Activated naive CD4-positive, alpha-beta T cell treated with anti-CD3 and anti-CD28 coated beads, Interleukin-2, amount 50 U/mL, for 24 hours (primary cell): ENCODE results near the gene EIF3F.
A peak's percentile ranks its signal among the peaks of the same experiment; 100 is the strongest.
"Not testable (repeated sequence)": the region's sequence is repeated elsewhere in the genome, so short reads cannot be mapped to it uniquely, and the experiment has no call there.

Source experiments
- H3K27ac Mint-ChIP-seq: one replicate; pipeline ENCODE4 v1.8.0; 2021; ENCODE audit warnings: mild to moderate bottlenecking, mixed read lengths
- H3K27me3 Mint-ChIP-seq: one replicate; pipeline ENCODE4 v1.8.0; 2021; ENCODE audit warnings: mixed read lengths
- H3K36me3 Mint-ChIP-seq: one replicate; pipeline ENCODE4 v1.8.0; 2021; ENCODE audit warnings: mixed read lengths
- H3K4me1 Mint-ChIP-seq: one replicate; pipeline ENCODE4 v1.8.0; 2021; ENCODE audit warnings: mixed read lengths
- H3K4me3 Mint-ChIP-seq: one replicate; pipeline ENCODE4 v1.8.0; 2021; ENCODE audit warnings: mild to moderate bottlenecking, mixed read lengths
- H3K9me3 Mint-ChIP-seq: one replicate; pipeline ENCODE4 v1.8.0; 2021; ENCODE audit warnings: mixed read lengths

Gene EIF3F

DNA sequence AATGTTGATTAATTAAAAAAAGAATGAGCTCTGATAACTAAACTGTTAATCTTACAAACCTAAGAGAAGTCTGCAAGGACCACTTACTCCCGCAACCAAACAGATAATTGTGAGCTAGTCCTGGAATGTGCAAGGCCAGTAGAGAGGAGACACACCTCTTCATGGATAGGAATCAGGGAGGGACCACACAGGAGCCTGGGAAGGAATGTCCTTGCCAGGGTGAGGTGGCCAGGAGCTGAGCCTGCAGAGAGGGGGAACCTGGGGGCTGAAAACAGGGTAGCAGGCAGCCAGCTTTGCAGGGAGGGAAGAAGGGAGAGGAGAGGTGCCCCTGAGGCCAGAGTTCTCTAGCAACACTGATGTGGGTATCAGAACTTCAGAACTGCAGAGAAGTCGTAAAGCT lies 12.5 kb upstream of the EIF3F start:
- no peak overlapping the region for H3K4me3 Mint-ChIP-seq
- H3K9me3 Mint-ChIP-seq = no peaks in the 10 kb centered on the region
- H3K27me3 Mint-ChIP-seq = peaks cover 1% of the 10 kb centered on the region
- H3K36me3 Mint-ChIP-seq = no peaks in the 10 kb centered on the region
- no peaks in the 10 kb centered on the region for H3K4me1 Mint-ChIP-seq
- H3K27ac Mint-ChIP-seq = no peak overlapping the region

DNA sequence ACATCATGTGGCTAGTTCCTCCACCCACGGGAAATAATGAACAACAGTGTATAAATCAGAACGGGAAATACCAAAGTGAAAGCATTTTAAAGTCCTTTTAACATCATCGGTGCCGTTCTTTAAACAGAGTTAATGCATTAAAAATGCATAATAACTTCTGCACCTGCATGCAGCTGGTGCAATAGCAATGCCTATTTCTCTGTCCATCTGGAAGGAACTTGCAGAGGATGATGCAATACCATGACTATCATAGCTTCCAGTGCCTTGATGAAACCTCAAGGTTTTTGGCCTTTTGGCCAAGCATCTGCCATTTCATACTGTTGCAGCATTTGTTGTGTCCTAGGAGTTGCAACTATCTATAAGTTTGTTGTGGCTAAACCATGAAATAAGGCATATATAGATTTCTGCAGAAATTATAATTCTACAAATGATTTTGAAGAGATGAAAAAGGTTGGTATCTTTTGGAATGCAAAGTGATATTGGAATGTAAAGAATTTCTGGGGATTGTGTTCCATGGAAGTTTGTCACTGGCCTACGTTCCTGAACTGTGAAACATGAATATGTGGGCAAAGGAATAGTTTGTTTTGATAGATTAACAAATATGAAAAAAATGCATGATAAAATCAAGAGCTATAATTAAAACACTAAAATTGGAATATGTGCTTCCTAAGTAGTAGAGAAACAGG lies 9.8 kb upstream of the EIF3F start:
- no peak overlapping the region for H3K27ac Mint-ChIP-seq
- H3K4me1 Mint-ChIP-seq = no peaks in the 10 kb centered on the region
- peaks cover 1% of the 10 kb centered on the region for H3K27me3 Mint-ChIP-seq
- H3K4me3 Mint-ChIP-seq = no peak overlapping the region
- H3K36me3 Mint-ChIP-seq = no peaks in the 10 kb centered on the region
- no peaks in the 10 kb centered on the region for H3K9me3 Mint-ChIP-seq

DNA sequence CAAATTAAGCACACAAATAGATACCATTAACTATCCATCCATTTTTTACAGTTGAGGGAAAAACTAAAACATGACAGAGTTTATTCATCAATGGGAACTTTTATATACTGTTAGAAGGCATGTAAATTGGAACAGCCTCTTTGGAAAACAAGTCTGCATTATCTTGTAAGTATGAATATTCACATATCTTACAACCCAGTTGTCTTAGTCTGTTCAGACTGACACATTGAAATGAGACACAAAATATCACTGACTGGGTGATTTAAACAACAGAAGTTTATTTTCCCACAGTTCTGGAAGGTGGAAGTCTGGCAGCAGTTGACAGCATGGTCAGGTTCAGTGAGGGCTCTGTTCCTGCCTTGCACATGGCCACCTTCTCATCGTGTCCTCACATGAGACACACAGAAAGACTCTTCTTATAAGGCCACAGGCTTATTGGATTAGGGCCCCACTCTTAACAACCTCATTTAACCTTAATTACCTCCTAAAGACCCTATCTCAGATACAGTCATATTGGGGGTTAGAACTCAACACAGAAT lies 5.4 kb upstream of the EIF3F start:
- peaks cover 12% of the 10 kb centered on the region for H3K4me1 Mint-ChIP-seq
- no peaks in the 10 kb centered on the region for H3K9me3 Mint-ChIP-seq
- H3K36me3 Mint-ChIP-seq = no peaks in the 10 kb centered on the region
- no peaks in the 10 kb centered on the region for H3K27me3 Mint-ChIP-seq
- H3K4me3 Mint-ChIP-seq = no peak overlapping the region
- H3K27ac Mint-ChIP-seq = no peak overlapping the region

DNA sequence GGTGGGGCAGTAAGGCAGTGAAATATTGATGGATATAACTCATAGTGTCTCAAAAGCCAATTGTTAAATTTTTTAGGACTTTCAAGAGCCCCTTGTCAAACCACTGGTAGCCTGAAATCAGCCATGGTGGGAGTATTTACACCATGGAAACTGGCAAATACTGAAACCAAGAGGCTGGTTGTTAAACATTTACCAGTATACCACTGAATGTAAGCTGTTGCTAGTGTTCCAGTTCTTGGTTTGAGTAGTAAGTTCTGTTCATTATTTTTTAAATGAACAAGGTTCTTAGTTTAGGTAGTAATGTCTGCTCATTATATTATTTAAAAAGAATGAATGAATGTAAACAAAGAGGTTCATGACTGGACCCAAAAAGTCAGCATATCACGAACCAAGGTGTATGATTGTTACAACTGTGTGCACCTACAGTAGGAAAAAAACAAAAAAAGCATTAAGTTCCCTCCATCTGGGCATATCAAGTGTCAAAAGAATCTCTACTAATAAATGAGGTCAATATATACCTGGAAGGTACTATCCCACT lies 4.5 kb upstream of the EIF3F start:
- peaks cover 16% of the 10 kb centered on the region for H3K4me1 Mint-ChIP-seq
- no peaks in the 10 kb centered on the region for H3K36me3 Mint-ChIP-seq
- H3K27me3 Mint-ChIP-seq = no peaks in the 10 kb centered on the region
- H3K4me3 Mint-ChIP-seq = no peak overlapping the region
- H3K27ac Mint-ChIP-seq = no peak overlapping the region
- no peaks in the 10 kb centered on the region for H3K9me3 Mint-ChIP-seq

DNA sequence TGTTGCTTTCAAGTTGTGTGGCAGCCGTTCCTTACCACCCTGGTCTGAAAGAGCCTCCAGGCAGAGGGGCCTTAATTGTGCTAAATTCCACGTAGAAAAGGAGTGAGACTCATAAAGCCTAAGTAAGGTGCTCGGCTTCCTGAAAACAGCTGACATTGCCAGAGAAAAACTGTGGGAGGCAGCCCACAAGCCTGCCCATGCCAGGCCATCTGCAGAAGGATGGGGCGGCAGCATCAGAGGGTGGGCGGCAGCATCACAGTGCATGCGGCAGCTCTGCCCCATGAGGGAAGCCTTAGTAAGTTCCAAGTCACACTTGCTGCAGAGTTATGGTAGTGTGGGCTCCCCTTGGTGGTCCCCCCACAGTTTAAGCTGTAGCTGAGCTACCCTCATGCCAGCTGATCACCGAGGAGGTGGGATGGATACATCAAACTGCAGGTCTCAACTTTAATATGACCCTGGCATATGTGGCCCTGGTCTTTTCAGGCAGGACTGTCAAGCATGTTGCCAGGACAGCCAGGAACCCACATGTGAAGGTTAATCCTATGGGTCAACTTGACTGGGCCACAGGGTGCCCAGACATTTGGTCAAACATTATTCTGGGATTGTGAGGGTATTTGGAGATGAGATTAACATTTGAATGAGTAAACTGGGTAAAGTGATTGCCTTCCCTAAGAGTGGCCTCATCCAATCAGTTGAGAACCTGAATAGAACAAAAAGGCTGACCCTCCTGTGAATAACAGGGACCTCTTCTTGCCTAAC lies 3.1 kb upstream of the EIF3F start:
- Mint-ChIP-seq H3K4me3 (no peak overlapping the region), H3K9me3 (no peaks in the 10 kb centered on the region), H3K27ac (no peak overlapping the region), H3K36me3 (peaks cover 3% of the 10 kb centered on the region), H3K4me1 (peaks cover 25% of the 10 kb centered on the region), H3K27me3 (no peaks in the 10 kb centered on the region)

DNA sequence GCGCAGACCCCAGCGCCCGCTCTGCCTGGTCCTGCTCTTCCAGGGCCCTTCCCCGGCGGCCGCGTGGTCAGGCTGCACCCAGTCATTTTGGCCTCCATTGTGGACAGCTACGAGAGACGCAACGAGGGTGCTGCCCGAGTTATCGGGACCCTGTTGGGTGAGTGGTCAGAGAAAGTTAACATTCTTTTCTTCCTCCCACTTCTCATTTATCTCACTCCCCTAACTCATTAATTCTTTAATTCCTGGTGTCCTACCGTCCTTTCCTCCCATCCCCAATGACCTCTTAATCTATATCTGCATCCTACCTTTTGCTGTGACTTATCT lies 385 bp downstream of the EIF3F start:
- H3K27me3 Mint-ChIP-seq, H3K9me3 Mint-ChIP-seq: not testable (repeated sequence)
- Mint-ChIP-seq H3K36me3 (peaks cover 13% of the 10 kb centered on the region), H3K27ac (peak overlapping the region; percentile 90), H3K4me3 (peak overlapping the region; percentile 97), H3K4me1 (peaks cover 50% of the 10 kb centered on the region)

DNA sequence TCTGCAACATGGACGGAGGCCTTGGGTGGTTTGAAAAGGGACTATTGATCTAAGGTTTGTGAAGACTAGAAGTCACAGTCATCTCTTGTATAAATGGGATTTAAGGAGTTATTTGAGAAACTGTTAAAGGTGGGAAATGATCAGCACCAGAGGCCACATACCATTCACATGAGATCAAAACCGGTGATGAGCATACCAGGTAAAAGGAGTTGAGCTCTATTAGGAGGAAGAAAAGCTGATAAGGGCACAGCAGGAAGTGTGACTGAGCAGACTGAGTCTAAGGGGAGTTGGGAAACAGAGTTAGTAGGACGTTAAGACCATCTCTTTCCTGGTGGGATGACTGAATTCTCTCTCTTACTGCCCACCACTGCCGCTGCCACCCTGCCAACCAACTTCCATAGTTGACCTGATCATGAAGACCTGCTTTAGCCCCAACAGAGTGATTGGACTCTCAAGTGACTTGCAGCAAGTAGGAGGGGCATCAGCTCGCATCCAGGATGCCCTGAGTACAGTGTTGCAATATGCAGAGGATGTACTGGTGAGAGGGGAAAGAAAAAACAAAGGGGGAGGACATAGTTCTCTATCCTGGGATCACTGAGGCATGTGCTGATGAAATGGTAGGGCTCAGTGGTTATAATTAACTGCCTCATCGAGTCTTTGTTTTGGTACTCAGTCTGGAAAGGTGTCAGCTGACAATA lies 7.6 kb downstream of the EIF3F start:
- Mint-ChIP-seq H3K4me3 (no peak overlapping the region), H3K9me3 (no peaks in the 10 kb centered on the region), H3K27me3 (no peaks in the 10 kb centered on the region), H3K36me3 (peaks cover 35% of the 10 kb centered on the region), H3K4me1 (peaks cover 23% of the 10 kb centered on the region), H3K27ac (peak overlapping the region; percentile 69)

DNA sequence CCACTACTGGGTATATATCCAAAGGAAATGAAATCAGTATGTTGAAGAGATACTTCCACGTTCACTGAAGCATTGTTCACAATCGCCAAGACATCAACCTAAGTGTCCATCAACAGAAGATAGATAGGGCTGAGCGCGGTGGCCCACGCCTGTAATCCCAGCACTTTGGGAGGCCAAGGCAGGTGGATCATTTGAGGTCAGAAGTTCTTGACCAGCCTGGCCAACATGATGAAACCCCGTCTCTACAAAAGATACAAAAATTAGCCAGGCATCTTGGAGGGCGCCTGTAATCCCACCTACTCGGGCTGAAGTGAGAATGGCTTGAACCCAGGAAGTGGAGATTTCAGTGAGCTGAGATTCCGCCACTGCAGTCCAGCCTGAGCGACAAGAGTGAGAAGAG lies 12.7 kb downstream of the EIF3F start:
- peaks cover 3% of the 10 kb centered on the region for H3K4me1 Mint-ChIP-seq
- no peak overlapping the region for H3K4me3 Mint-ChIP-seq
- no peak overlapping the region for H3K27ac Mint-ChIP-seq
- peaks cover 30% of the 10 kb centered on the region for H3K36me3 Mint-ChIP-seq
- H3K9me3 Mint-ChIP-seq = no peaks in the 10 kb centered on the region
- H3K27me3 Mint-ChIP-seq = no peaks in the 10 kb centered on the region

DNA sequence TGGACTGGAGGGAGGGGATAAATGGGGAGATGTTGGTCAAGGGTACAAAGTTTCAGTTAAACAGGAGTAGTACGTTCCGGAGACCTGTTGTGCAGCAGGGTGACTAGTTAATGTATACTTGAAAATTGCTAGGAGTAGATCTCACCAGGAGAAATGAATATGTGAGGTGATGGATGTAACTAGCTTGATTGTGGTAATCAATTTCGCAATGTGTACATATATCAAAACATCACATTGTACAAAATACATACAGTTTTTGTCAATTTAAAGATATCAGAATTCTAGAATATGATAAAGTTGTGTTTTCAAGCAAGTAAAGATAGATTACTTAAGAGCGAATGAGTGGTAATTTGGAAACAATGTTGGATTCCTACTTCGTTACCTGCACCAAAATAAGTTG lies 13.3 kb downstream of the EIF3F start:
- peaks cover 28% of the 10 kb centered on the region for H3K36me3 Mint-ChIP-seq

DNA sequence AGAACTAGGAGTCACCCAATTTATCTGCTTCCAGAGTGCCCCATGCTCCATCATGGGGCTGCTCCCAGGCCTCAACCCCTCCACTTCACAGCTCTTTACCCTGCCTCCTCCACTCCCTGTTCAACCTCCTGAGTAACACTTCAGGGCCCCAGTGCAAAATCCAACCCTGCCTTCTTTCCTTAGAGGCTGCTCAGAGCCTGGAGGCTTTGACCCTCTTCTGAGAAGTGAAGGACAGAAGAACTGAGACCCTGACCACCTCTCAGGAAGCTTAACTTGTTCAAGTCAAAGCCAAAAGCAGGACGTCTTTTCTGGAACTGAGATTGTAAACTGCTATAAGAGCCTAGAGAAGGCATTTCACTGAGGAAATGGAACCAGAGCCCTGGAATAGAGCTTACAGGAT lies 15.5 kb downstream of the EIF3F start:
- peaks cover 12% of the 10 kb centered on the region for H3K36me3 Mint-ChIP-seq
- no peaks in the 10 kb centered on the region for H3K9me3 Mint-ChIP-seq
- peak overlapping the region; percentile 60 for H3K27ac Mint-ChIP-seq
- H3K4me3 Mint-ChIP-seq = no peak overlapping the region
- peaks cover 3% of the 10 kb centered on the region for H3K4me1 Mint-ChIP-seq
- no peaks in the 10 kb centered on the region for H3K27me3 Mint-ChIP-seq

More for the DNA sequence above, 13.3 kb downstream of the EIF3F start:
- H3K4me3 Mint-ChIP-seq = no peak overlapping the region
- H3K27me3 Mint-ChIP-seq = no peaks in the 10 kb centered on the region
- H3K27ac Mint-ChIP-seq = peak overlapping the region; percentile 55
- no peaks in the 10 kb centered on the region for H3K9me3 Mint-ChIP-seq
- peaks cover 3% of the 10 kb centered on the region for H3K4me1 Mint-ChIP-seq

DNA sequence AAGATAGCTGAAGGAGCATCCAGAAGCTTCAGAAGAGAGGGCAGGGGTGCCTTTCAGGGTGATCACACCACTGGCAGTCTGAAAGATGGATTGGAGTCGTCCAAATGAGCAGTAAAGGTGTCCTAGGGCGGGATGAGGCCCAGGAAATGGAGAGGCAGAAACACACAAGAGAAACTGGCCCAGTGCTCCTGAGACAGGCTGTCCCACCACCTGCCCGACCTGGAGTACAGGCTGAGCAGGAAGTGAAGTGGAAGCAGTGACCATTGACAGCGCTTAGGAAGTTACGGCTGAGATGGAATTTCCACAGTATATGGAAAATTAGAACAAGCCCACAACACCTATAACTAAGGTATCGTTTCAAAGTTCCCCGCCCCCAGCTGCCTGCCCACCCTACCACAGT lies 16.1 kb downstream of the EIF3F start:
- Mint-ChIP-seq H3K9me3 (no peaks in the 10 kb centered on the region), H3K27ac (peak overlapping the region; percentile 60)

DNA sequence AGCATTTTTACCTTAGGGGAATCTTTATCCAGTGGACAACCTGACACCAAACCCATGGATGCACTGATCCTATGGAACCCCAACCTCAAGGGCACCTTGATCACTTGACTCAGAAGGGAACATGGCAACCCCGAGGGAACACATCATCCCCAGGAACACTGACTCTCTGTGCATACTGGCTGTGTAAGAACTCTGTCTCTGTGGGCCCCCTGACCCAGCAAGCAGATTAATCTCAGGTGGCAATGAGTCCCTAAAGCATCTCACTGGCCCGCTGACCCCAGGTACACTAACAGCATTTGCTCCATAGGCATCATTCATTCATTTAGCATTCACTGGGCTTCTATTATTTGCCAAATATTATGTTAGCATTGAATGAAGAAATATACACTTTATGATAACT lies 16.9 kb downstream of the EIF3F start:
- H3K9me3 Mint-ChIP-seq = no peaks in the 10 kb centered on the region
- H3K4me3 Mint-ChIP-seq = no peak overlapping the region
- peaks cover 3% of the 10 kb centered on the region for H3K4me1 Mint-ChIP-seq
- H3K27ac Mint-ChIP-seq = no peak overlapping the region
- peaks cover 2% of the 10 kb centered on the region for H3K27me3 Mint-ChIP-seq
- peaks cover 8% of the 10 kb centered on the region for H3K36me3 Mint-ChIP-seq

More for the DNA sequence above, 16.1 kb downstream of the EIF3F start:
- peaks cover 3% of the 10 kb centered on the region for H3K4me1 Mint-ChIP-seq
- H3K4me3 Mint-ChIP-seq = no peak overlapping the region
- peaks cover 10% of the 10 kb centered on the region for H3K36me3 Mint-ChIP-seq
- no peaks in the 10 kb centered on the region for H3K27me3 Mint-ChIP-seq

DNA sequence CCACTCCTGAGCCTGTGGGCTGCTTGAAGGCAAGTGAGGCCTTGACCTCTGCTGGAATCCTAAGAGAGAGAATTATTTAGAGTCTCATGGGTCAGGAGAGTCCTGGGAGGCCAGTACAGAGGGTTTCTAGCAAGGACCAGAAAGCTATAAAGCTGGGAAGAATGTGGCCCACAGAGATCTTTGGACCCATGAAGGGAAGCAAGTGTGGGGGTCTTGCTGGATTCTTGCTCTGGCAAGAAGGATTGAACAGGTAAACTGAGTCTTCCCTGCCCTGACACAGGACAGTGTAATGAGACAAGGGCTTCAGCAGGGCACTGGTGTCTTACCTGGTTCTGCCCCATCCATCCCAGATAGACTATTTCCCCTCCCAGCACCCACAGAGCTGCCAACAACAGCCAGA lies 18.4 kb downstream of the EIF3F start:
- H3K27me3 Mint-ChIP-seq = peaks cover 5% of the 10 kb centered on the region
- peaks cover 4% of the 10 kb centered on the region for H3K36me3 Mint-ChIP-seq
- no peaks in the 10 kb centered on the region for H3K9me3 Mint-ChIP-seq
- H3K4me1 Mint-ChIP-seq = peaks cover 3% of the 10 kb centered on the region
- H3K4me3 Mint-ChIP-seq = no peak overlapping the region
- no peak overlapping the region for H3K27ac Mint-ChIP-seq

DNA sequence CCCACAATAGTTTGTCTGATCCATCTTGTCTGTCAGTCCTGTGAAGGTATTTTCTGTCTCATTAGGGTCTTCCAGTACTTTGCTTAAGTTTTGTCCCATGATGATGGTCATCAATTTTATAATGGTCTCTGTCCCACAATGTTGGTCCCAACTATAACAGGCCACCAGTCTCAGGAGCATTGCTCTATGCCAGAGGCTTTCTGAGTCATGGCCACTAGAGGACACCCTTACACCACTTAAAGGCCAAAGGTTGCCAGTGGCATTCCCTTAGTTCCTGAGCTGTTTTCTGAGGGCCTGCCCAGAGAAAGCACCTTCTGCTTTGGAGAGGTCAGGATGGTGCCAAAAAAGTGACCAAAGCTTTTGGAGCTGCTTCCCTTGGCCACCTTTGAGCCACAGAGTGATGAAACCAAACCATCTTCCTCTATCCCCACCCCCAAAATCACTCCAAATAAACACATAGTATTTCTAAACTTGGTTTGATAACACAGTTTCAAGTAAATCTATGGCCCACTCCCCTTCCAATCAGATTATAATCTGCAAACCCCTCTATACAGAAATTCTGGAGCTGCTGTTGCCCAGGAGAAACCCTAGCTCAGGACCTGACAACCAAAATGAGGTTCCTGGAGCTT lies 19.3 kb downstream of the EIF3F start:
- Mint-ChIP-seq H3K36me3 (peaks cover under 1% of the 10 kb centered on the region), H3K9me3 (no peaks in the 10 kb centered on the region), H3K4me1 (peaks cover 3% of the 10 kb centered on the region), H3K27ac (no peak overlapping the region), H3K4me3 (no peak overlapping the region), H3K27me3 (peaks cover 9% of the 10 kb centered on the region)

DNA sequence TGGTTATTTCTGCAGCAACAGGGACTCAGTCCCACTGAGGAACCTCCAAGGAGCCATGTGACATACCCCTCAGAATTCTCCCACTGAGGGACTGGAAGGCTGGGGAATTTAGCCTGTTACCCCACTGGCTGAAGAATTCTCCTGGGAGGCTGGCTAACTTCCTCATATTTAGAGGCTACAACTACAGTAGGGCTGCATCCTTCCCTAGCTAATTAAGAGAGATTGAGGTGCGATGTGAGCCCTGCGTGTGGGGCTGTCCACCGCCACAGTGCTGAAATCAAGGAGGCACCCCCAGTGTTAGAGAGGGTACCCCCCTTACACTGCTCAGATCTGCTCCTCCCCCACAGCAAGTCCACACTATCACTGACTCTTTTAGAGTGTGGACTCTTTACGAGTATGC lies 21.1 kb downstream of the EIF3F start:
- Mint-ChIP-seq H3K27ac (no peak overlapping the region), H3K36me3 (no peaks in the 10 kb centered on the region), H3K4me1 (peaks cover 3% of the 10 kb centered on the region), H3K4me3 (no peak overlapping the region), H3K27me3 (peaks cover 13% of the 10 kb centered on the region), H3K9me3 (no peaks in the 10 kb centered on the region)
